ENCODE results near the gene ACSBG1. TPM values are rescaled to one million over a fixed set of nuclear protein-coding genes. Genes with fewer than 3 reads are reported as not detected.

ACSBG1 gene
- total and polyA plus RNA-seq, 2 of the 8 experiments (the other 6 are each of a cell fraction or from before 2014, with no cell fraction given) = 5.4 to 7.1 TPM

DNA sequence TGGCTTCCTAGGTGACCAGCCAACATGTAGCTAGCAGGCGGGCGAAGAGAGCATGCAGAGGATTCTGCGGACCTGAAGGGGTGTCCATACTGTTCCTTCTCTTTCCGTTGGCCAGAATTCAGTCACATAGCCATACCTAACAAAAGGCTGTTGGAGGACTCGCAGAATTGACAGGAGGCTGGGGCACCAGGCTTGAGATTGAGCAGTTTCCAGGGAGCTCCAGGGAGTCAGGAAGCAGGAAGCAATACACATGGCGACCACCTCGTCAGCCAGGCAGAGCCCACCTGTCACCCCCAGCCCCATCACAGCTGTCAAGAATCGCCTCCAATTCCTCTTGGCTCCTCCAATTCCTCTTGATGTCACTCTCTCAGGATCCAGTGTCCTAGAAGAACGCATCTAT lies 16.8 kb upstream of the ACSBG1 start:
- no peak overlapping the region for H3K56ac ChIP-seq (replicated peaks; ENCODE audit: insufficient read length, low read depth, low read length)
- FAIRE-seq = no peak
- 86% methylated on average over 9 of the region's 9 CpGs; no CpG with 5 or more reads in 1 of the 2 experiments for WGBS, 2 experiments (ENCODE audit: extremely low coverage in 1 of 2, insufficient coverage in 1 of 2, insufficient read length in 1 of 2, insufficient replicate concordance in 2 of 2, low coverage in 1 of 2, low lambda C conversion rate in 2 of 2, missing lambda C conversion rate in 1 of 2)

More for the DNA sequence above, 16.8 kb upstream of the ACSBG1 start:
- CTCF ChIA-PET (ENCODE audit: partially characterized antibody) = interaction anchor here (1.0 to 1.8 kb wide), 6 partner anchors 56 to 292 kb away, joined by 3 to 4 read pairs (median 3); no protein-coding TSS in a partner anchor
- H2AK5ac ChIP-seq (ENCODE audit: low read depth, low read length) = no peak overlapping the region
- DNase-seq (ENCODE audit: low read depth in 1 of 2, low spot score in 2 of 2) = no peak
- H2BK12ac ChIP-seq (ENCODE audit: low read depth, low read length) = no peak overlapping the region
- H3K4ac ChIP-seq (replicated peaks; ENCODE audit: insufficient read length, low read depth, low read length) = no peak overlapping the region
- no peak overlapping the region for H2BK20ac ChIP-seq (ENCODE audit: low read length)
- H3K14ac ChIP-seq (ENCODE audit: insufficient read length) = no peak overlapping the region
- H3K23ac ChIP-seq (ENCODE audit: insufficient read length) = no peak overlapping the region
- no peaks in the 10 kb centered on the region for H3K79me1 ChIP-seq (ENCODE audit: low read depth, low read length)
- H2AFZ ChIP-seq (ENCODE audit: low read length) = no peak overlapping the region
- H3K9me3 ChIP-seq (ENCODE audit: insufficient read depth in 2 of 2, low read depth in 1 of 2, low read length in 1 of 2) = no peaks in the 10 kb centered on the region
- TF ChIP-seq TAF1 (IDR thresholded peaks at IDR 0.05; ENCODE audit: low read depth, low read length) (no peak), SIN3A (conservative IDR thresholded peaks at IDR 0.05 in 1 of 2, IDR thresholded peaks at IDR 0.05 in 1 of 2; ENCODE audit: low read depth in 1 of 2, low read length in 2 of 2) (no peak), TBP (IDR thresholded peaks at IDR 0.05; ENCODE audit: low read depth, low read length) (no peak), POLR2AphosphoS5 (IDR thresholded peaks at IDR 0.05; ENCODE audit: low read depth, low read length) (no peak), CBX5 (IDR thresholded peaks at IDR 0.05; ENCODE audit: low read depth, low read length) (no peak), KDM4A (IDR thresholded peaks at IDR 0.05; ENCODE audit: low read depth, low read length, severe bottlenecking) (no peak), RNF2 (IDR thresholded peaks at IDR 0.05; ENCODE audit: borderline replicate concordance, low read depth, low read length, missing control alignments, poor library complexity, severe bottlenecking) (no peak), CBX8 (IDR thresholded peaks at IDR 0.05; ENCODE audit: borderline replicate concordance, low read depth, low read length) (no peak), CTBP2 (IDR thresholded peaks at IDR 0.05; ENCODE audit: borderline replicate concordance, insufficient read depth, insufficient read length, low read length) (no peak)
- TF ChIP-seq, protein P1, sequence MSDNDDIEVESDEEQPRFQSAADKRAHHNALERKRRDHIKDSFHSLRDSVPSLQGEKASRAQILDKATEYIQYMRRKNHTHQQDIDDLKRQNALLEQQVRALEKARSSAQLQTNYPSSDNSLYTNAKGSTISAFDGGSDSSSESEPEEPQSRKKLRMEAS (IDR thresholded peaks at IDR 0.05) = no peak
- TF ChIP-seq, protein P2, sequence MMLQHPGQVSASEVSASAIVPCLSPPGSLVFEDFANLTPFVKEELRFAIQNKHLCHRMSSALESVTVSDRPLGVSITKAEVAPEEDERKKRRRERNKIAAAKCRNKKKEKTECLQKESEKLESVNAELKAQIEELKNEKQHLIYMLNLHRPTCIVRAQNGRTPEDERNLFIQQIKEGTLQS (IDR thresholded peaks at IDR 0.05; ENCODE audit: insufficient read depth, low read depth, low read length) = no peak
- H3K4me1 ChIP-seq (replicated peaks in 1 of 4; ENCODE audit: control insufficient read depth in 3 of 4, insufficient read depth in 4 of 4, low read length in 3 of 4) = no peaks in the 10 kb centered on the region; a peak in 1 of 7 replicates
- H3K4me2 ChIP-seq (ENCODE audit: insufficient read depth in 1 of 2, low read depth in 2 of 2, low read length in 2 of 2) = no peak overlapping the region
- no peaks in the 10 kb centered on the region for H3K23me2 ChIP-seq (ENCODE audit: low read depth, low read length)
- H4K5ac ChIP-seq (ENCODE audit: insufficient read length, low read depth, low read length) = no peak overlapping the region
- H3K36me3 ChIP-seq (ENCODE audit: control insufficient read depth in 2 of 4, insufficient read depth in 4 of 4, low read length in 3 of 4) = no peaks in the 10 kb centered on the region
- H4K91ac ChIP-seq (replicated peaks; ENCODE audit: insufficient read length, low read length) = no peak overlapping the region
- H3K4me3 ChIP-seq (ENCODE audit: extremely low read depth in 1 of 4, insufficient read depth in 2 of 4, low read depth in 3 of 4, low read length in 4 of 4) = no peak overlapping the region
- H4K20me1 ChIP-seq (replicated peaks in 1 of 2; ENCODE audit: control insufficient read depth in 1 of 2, insufficient read depth in 2 of 2, low read length in 2 of 2) = no peaks in the 10 kb centered on the region
- POLR2A ChIA-PET (ENCODE audit: partially characterized antibody) = interaction anchor here (0.6 to 1.3 kb wide), 2 partner anchors 28 to 102 kb away, joined by 3 read pairs; partner anchors contain the start of gene IDH3A
- no peaks in the 10 kb centered on the region for H3K27me3 ChIP-seq (replicated peaks in 1 of 4; ENCODE audit: control insufficient read depth in 3 of 4, extremely low read depth in 1 of 4, insufficient read depth in 3 of 4, low read length in 3 of 4)
- H3K27ac ChIP-seq (ENCODE audit: low read depth, low read length) = no peak overlapping the region
- no peak overlapping the region; a peak in 1 of 7 replicates for H3K9ac ChIP-seq (replicated peaks in 1 of 4; ENCODE audit: extremely low read depth in 1 of 4, low read depth in 3 of 4, low read length in 3 of 4)
- H3K79me2 ChIP-seq (ENCODE audit: control insufficient read depth in 1 of 2, insufficient read depth in 2 of 2, low read length in 2 of 2) = no peaks in the 10 kb centered on the region
- no peak overlapping the region for H2BK5ac ChIP-seq (ENCODE audit: low read depth, low read length)
- no peak overlapping the region for H4K8ac ChIP-seq (ENCODE audit: extremely low read depth, insufficient read depth, low read length)
- no peak overlapping the region for H3K18ac ChIP-seq (ENCODE audit: extremely low read depth, low read length)
- no peak overlapping the region for H2BK15ac ChIP-seq (ENCODE audit: low read length)
- no peak overlapping the region for H2BK120ac ChIP-seq (replicated peaks; ENCODE audit: low read depth, low read length)

Data from H1 (cell line).